ENCODE results near the gene GCK.

GRCh38 chr7:44148166-44148565 lies 41.1 kb downstream of the GCK start:
- TF ChIP-seq CTCF (IDR thresholded peaks at IDR 0.05) (no peak), POLR2A (IDR thresholded peaks at IDR 0.05) (no peak)
